Measurements from ENCODE around the gene HBZ.
"Not testable (repeated sequence)": the region's sequence is repeated elsewhere in the genome, so short reads cannot be mapped to it uniquely, and the experiment has no call there.

Gene HBZ

GRCh38 chr16:149024-149660 is 3.3 kb upstream of the HBZ start:
- no peak for DNase-seq (ENCODE audit: low read depth, low spot score)
- peak overlapping the region; percentile 16 for H3K9ac ChIP-seq (ENCODE audit: insufficient read length, low read depth)
- H3K4me1 ChIP-seq (ENCODE audit: insufficient read depth, insufficient read length), result peaks cover 9% of the 10 kb centered on the region
- no peak overlapping the region for H3K4me3 ChIP-seq (ENCODE audit: insufficient read length, low read depth)
- no peaks in the 10 kb centered on the region for H3K9me3 ChIP-seq (ENCODE audit: insufficient read depth, low read length)
- TF ChIP-seq SUZ12 (IDR thresholded peaks at IDR 0.05; ENCODE audit: extremely low read depth, insufficient read depth, insufficient read length), result no peak
- H3K36me3 ChIP-seq (ENCODE audit: insufficient read depth, insufficient read length, low read length), result no peaks in the 10 kb centered on the region
- peaks cover 4% of the 10 kb centered on the region for H3K27me3 ChIP-seq (ENCODE audit: insufficient read depth, insufficient read length)

GRCh38 chr16:153129-153521 is 681 bp downstream of the HBZ start:
- H3K4me3 ChIP-seq (ENCODE audit: insufficient read length, low read depth); H3K36me3 ChIP-seq (ENCODE audit: insufficient read depth, insufficient read length, low read length); H3K9me3 ChIP-seq (ENCODE audit: insufficient read depth, low read length); DNase-seq (ENCODE audit: low read depth, low spot score); H3K9ac ChIP-seq (ENCODE audit: insufficient read length, low read depth): not testable (repeated sequence)
- Histone ChIP-seq H3K4me1 (ENCODE audit: insufficient read depth, insufficient read length) (peaks cover 11% of the 10 kb centered on the region), H3K27me3 (ENCODE audit: insufficient read depth, insufficient read length) (peaks cover 33% of the 10 kb centered on the region)

- not testable (repeated sequence) for DNase-seq (ENCODE audit: low read depth, low spot score); H3K9me3 ChIP-seq (ENCODE audit: insufficient read depth, low read length); H3K4me1 ChIP-seq (ENCODE audit: insufficient read depth, insufficient read length); H3K4me3 ChIP-seq (ENCODE audit: insufficient read length, low read depth); H3K9ac ChIP-seq (ENCODE audit: insufficient read length, low read depth); H3K36me3 ChIP-seq (ENCODE audit: insufficient read depth, insufficient read length, low read length)
- peaks cover 29% of the 10 kb centered on the region for H3K27me3 ChIP-seq (ENCODE audit: insufficient read depth, insufficient read length)
These were observed 1.2 kb downstream of the HBZ start for GRCh38 chr16:153550-154216.

GRCh38 chr16:154217-155030 is 2.0 kb downstream of the HBZ start:
- no peak for DNase-seq (ENCODE audit: low read depth, low spot score)
- Histone ChIP-seq H3K4me3 (ENCODE audit: insufficient read length, low read depth) (peak overlapping the region; percentile 56), H3K36me3 (ENCODE audit: insufficient read depth, insufficient read length, low read length) (no peaks in the 10 kb centered on the region), H3K27me3 (ENCODE audit: insufficient read depth, insufficient read length) (peaks cover 29% of the 10 kb centered on the region), H3K4me1 (ENCODE audit: insufficient read depth, insufficient read length) (peaks cover 4% of the 10 kb centered on the region), H3K9me3 (ENCODE audit: insufficient read depth, low read length) (no peaks in the 10 kb centered on the region), H3K9ac (ENCODE audit: insufficient read length, low read depth) (peak overlapping the region; percentile 70)
- TF ChIP-seq SUZ12 (IDR thresholded peaks at IDR 0.05; ENCODE audit: extremely low read depth, insufficient read depth, insufficient read length), result no peak
- TF ChIP-seq ZNF274 (IDR thresholded peaks at IDR 0.05; ENCODE audit: low read depth, low read length), result no peak
- TF ChIP-seq YY1 (IDR thresholded peaks at IDR 0.05; ENCODE audit: insufficient read depth, insufficient read length), result no peak

GRCh38 chr16:155031-155398 is 2.6 kb downstream of the HBZ start:
- no peak for DNase-seq (ENCODE audit: low read depth, low spot score)
- peak overlapping the region; percentile 70 for H3K9ac ChIP-seq (ENCODE audit: insufficient read length, low read depth)
- peaks cover 29% of the 10 kb centered on the region for H3K27me3 ChIP-seq (ENCODE audit: insufficient read depth, insufficient read length)
- no peaks in the 10 kb centered on the region for H3K36me3 ChIP-seq (ENCODE audit: insufficient read depth, insufficient read length, low read length)
- peak overlapping the region; percentile 56 for H3K4me3 ChIP-seq (ENCODE audit: insufficient read length, low read depth)
- TF ChIP-seq ZNF274 (IDR thresholded peaks at IDR 0.05; ENCODE audit: low read depth, low read length), result no peak
- no peak for TF ChIP-seq SUZ12 (IDR thresholded peaks at IDR 0.05; ENCODE audit: extremely low read depth, insufficient read depth, insufficient read length)
- TF ChIP-seq YY1 (IDR thresholded peaks at IDR 0.05; ENCODE audit: insufficient read depth, insufficient read length), result no peak
- H3K4me1 ChIP-seq (ENCODE audit: insufficient read depth, insufficient read length), result peaks cover 4% of the 10 kb centered on the region
- no peaks in the 10 kb centered on the region for H3K9me3 ChIP-seq (ENCODE audit: insufficient read depth, low read length)

DNA sequence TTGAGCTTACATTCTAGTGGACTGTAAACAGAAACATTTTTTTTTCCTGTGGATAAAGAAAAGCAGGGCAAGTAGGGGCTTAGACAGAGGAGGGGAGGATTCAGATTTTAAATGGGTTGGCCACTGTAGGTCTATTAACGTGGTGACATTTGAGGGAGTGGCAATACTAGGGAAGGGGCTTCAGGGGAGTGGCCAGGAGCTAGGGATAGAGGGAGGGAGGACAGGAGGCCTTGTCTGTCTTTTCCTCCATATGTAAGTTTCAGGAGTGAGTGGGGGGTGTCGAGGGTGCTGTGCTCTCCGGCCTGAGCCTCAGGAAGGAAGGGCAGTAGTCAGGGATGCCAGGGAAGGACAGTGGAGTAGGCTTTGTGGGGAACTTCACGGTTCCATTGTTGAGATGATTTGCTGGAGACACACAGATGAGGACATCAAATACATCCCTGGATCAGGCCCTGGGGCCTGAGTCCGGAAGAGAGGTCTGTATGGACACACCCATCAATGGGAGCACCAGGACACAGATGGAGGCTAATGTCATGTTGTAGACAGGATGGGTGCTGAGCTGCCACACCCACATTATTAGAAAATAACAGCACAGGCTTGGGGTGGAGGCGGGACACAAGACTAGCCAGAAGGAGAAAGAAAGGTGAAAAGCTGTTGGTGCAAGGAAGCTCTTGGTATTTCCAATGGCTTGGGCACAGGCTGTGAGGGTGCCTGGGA is 6.8 kb downstream of the HBZ start:
- Histone ChIP-seq H3K9ac (ENCODE audit: insufficient read length, low read depth) (peak overlapping the region; percentile 21), H3K4me1 (ENCODE audit: insufficient read depth, insufficient read length) (peaks cover 6% of the 10 kb centered on the region), H3K36me3 (ENCODE audit: insufficient read depth, insufficient read length, low read length) (no peaks in the 10 kb centered on the region), H3K9me3 (ENCODE audit: insufficient read depth, low read length) (no peaks in the 10 kb centered on the region), H3K27me3 (ENCODE audit: insufficient read depth, insufficient read length) (peaks cover 41% of the 10 kb centered on the region), H3K4me3 (ENCODE audit: insufficient read length, low read depth) (no peak overlapping the region)
- no peak for DNase-seq (ENCODE audit: low read depth, low spot score)
- TF ChIP-seq YY1 (IDR thresholded peaks at IDR 0.05; ENCODE audit: insufficient read depth, insufficient read length) (no peak), ZNF274 (IDR thresholded peaks at IDR 0.05; ENCODE audit: low read depth, low read length) (no peak)

GRCh38 chr16:160242-160641 is 7.8 kb downstream of the HBZ start:
- H3K27me3 ChIP-seq (ENCODE audit: insufficient read depth, insufficient read length), result peaks cover 35% of the 10 kb centered on the region
- not testable (repeated sequence) for H3K4me3 ChIP-seq (ENCODE audit: insufficient read length, low read depth); H3K4me1 ChIP-seq (ENCODE audit: insufficient read depth, insufficient read length); DNase-seq (ENCODE audit: low read depth, low spot score); H3K9ac ChIP-seq (ENCODE audit: insufficient read length, low read depth); H3K9me3 ChIP-seq (ENCODE audit: insufficient read depth, low read length); H3K36me3 ChIP-seq (ENCODE audit: insufficient read depth, insufficient read length, low read length)

Data from NT2/D1 (cell line).